Measurements from ENCODE around the gene TTC17.
A peak's percentile ranks its signal among the peaks of the same experiment; 100 is the strongest.

The TTC17 gene

DNA sequence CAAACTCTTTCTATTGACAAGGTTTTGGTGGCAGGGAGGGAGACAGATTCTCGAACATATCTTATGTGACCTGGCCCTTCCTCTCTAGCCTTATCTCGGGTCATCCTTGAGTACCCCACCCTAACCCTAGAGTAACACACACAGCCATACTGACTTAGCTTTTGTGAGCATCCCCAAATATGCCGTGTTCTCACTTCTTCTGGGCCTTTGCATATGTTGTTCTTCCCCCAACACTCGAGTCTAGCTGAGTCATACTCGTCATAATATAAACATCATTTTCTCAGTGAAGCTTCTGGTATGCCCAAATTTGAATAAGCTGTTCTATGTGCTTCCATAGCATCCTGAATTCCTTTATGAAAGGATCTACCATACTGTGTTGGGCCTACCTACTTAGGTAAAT lies 8.0 kb downstream of the TTC17 start:
- TF ChIP-seq, protein P1, sequence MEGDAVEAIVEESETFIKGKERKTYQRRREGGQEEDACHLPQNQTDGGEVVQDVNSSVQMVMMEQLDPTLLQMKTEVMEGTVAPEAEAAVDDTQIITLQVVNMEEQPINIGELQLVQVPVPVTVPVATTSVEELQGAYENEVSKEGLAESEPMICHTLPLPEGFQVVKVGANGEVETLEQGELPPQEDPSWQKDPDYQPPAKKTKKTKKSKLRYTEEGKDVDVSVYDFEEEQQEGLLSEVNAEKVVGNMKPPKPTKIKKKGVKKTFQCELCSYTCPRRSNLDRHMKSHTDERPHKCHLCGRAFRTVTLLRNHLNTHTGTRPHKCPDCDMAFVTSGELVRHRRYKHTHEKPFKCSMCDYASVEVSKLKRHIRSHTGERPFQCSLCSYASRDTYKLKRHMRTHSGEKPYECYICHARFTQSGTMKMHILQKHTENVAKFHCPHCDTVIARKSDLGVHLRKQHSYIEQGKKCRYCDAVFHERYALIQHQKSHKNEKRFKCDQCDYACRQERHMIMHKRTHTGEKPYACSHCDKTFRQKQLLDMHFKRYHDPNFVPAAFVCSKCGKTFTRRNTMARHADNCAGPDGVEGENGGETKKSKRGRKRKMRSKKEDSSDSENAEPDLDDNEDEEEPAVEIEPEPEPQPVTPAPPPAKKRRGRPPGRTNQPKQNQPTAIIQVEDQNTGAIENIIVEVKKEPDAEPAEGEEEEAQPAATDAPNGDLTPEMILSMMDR (IDR thresholded peaks at IDR 0.05; ENCODE audit: control extremely low read depth, extremely low read depth, low read depth, missing control alignments): no peak
- POLR2A ChIA-PET: no interaction called here
- CTCF ChIA-PET: interaction anchor here (0.7 to 2.1 kb wide), 7 partner anchors 10 to 200 kb away, joined by 3 to 12 read pairs (median 3); partner anchors contain the start of gene API5
- DNase-seq (ENCODE audit: extremely low spot score): no peak

DNA sequence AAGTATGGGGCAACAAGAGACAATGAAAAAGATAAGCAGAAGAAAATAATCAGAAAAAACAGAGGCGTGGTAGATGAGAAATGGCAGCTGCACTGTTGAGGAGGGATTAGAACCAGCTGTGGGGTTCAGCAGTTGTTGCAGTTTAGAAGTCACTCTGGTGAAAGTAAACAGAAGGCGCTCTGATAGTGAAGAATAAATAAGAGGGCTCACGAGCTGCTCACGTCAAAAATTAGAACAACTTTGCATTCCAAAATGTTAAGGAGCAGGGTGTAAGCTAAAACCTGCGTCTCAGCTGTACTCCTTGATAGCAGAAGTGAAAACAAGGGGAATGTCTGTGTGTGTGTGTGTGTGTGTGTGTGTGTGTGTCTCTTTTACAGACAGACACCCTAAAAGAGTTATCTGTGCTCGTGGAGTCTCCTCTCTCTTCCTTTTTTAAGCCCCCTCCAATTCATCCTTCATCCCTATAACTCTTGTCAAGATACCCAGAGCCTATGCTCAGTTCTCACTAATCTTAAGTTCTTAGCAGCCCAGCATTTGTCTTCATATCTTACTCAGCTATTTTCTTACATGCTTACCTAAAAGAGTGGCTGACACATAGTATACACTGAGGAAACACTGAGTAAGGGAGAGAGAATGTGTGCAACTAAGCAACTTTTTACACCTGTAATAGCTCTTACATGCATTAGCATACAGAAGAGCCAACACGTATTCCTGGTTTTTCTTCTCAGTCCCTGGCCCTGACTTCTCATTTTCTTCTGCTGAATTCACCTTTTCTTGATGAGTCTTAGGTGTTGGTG lies 8.9 kb downstream of the TTC17 start:
- peak; percentile 23 for DNase-seq (ENCODE audit: extremely low spot score)
- TF ChIP-seq, protein P1 (IDR thresholded peaks at IDR 0.05; ENCODE audit: control extremely low read depth, extremely low read depth, low read depth, missing control alignments): no peak
- ChIA-PET CTCF (interaction anchor here (0.7 to 2.1 kb wide), 7 partner anchors 9 to 199 kb away, joined by 3 to 12 read pairs (median 5); partner anchors contain the start of gene TTC17), POLR2A (interaction anchor here (1.4 kb wide), 1 partner anchor 9 kb away, joined by 5 read pairs; the partner anchor contains the start of gene TTC17)

DNA sequence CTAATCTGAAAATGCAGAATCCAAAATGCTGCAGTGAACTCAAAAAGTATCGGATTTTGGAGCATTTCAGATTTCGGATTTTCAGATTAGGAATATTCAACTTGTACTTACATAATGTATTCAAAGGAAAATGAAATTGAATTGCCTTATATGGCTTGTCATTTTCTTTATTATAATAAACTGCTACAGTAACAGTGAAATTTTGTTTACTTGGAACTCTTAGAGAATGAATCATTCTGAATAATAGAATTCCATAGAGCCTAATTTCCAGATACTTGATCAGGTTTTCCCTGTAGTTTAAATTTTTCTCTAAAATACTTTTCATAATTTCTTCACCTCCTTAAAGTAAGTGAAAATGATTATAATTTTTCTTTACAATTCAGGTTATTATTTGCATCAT lies 17.3 kb downstream of the TTC17 start:
- ChIA-PET CTCF (interaction anchor here (0.6 to 1.1 kb wide), 2 partner anchors 9 to 750 kb away, joined by 3 read pairs; no protein-coding TSS in a partner anchor), POLR2A (no interaction called here)
- TF ChIP-seq, protein P1 (IDR thresholded peaks at IDR 0.05; ENCODE audit: control extremely low read depth, extremely low read depth, low read depth, missing control alignments): no peak
- DNase-seq (ENCODE audit: extremely low spot score): no peak

DNA sequence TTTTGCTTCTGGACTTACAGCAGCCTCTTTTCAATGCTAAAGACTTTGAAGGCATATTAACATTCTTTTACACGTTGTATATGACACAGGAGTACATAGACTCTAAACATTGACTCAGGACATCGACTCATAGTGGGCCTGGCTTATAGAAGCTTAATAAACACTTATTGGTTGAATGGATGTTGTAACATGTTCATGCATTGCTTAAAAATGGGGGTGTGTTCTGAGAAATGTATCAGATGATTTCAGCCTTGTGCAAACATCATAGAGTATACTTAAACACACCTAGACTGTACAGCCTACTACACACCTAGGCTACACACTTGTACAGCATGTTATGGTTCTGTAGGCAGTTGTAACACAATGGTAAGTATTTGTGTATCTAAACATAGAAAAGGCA lies 17.9 kb downstream of the TTC17 start:
- TF ChIP-seq, protein P1 (IDR thresholded peaks at IDR 0.05; ENCODE audit: control extremely low read depth, extremely low read depth, low read depth, missing control alignments): no peak
- DNase-seq (ENCODE audit: extremely low spot score): no peak
- ChIA-PET POLR2A (no interaction called here), CTCF (interaction anchor here (1.1 kb wide), 1 partner anchor 10 kb away, joined by 3 read pairs; no protein-coding TSS in a partner anchor)

DNA sequence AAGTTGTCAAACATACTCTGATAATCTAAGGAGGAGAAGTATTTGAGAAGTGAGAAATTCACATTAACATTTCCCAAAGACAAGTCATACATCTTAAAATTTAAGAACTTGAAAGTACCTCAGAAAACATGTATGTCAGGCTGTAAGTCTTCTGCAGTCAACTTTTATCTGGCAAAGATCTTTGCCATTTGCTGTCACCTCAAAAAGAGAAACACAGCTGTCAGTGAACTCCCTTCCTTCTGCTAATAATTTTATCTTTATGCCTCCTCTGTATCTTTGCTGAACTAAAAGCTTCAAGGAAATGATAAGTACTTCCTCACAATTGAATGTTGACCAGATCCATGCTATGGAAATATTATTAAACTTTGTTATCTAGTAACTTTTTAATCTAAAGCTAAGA lies 18.7 kb downstream of the TTC17 start:
- TF ChIP-seq, protein P1 (IDR thresholded peaks at IDR 0.05; ENCODE audit: control extremely low read depth, extremely low read depth, low read depth, missing control alignments): no peak
- ChIA-PET POLR2A (no interaction called here), CTCF (interaction anchor here (1.3 to 1.6 kb wide), 2 partner anchors 11 to 13 kb away, joined by 3 to 12 read pairs; no protein-coding TSS in a partner anchor)
- DNase-seq (ENCODE audit: extremely low spot score): no peak

DNA sequence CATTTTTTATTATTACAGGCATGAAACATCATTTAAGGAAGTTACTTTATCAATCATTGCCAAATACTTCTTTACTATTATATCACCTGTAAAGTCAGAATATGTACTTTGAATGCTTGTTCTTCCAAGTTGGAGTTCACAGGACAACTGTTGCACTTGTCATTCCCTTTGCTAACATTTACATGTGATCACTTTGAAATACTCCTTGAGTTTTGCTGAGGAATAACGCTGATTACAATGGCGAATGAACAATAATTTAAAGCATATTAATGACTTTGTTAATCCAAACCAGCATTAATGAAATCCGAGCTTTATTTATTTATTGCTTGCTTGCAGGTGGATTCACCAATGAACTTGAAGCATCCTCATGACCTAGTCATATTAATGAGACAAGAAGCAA lies 20.2 kb downstream of the TTC17 start:
- no peak for DNase-seq (ENCODE audit: extremely low spot score)
- POLR2A ChIA-PET: no interaction called here
- CTCF ChIA-PET: interaction anchor here (0.9 to 1.6 kb wide), 4 partner anchors 12 to 67 kb away, joined by 3 to 12 read pairs (median 4); partner anchors contain the start of gene API5
- TF ChIP-seq, protein P1 (IDR thresholded peaks at IDR 0.05; ENCODE audit: control extremely low read depth, extremely low read depth, low read depth, missing control alignments): no peak
